MV-4-11 (cell line): ENCODE data around the gene CHPF2.
A peak's percentile ranks its signal among the peaks of the same experiment; 100 is the strongest.

Experiments
- DNase-seq: peaks from one replicate; lab custom pipeline; 2025; lab: John Stamatoyannopoulos, UW

Gene CHPF2

GRCh38 chr7:151232091-151232916 is at the start of gene CHPF2:
CHPF2 (plus strand) TSS chr7:151232483; CDS start chr7:151234012, 1,529 bp downstream.
- peak; percentile 86 for DNase-seq

GRCh38 chr7:151185762-151186639 is 46.3 kb upstream of the CHPF2 start:
- DNase-seq, result no peak

GRCh38 chr7:151186640-151187408 is 45.5 kb upstream of the CHPF2 start, which contains the start of gene ASB10:
ASB10 (minus strand) TSS chr7:151187250; CDS start chr7:151187130, 120 bp downstream.
- DNase-seq, result no peak

GRCh38 chr7:151187409-151188251 is 44.7 kb upstream of the CHPF2 start:
- DNase-seq, result no peak

GRCh38 chr7:151188252-151188542 is 44.1 kb upstream of the CHPF2 start:
- no peak for DNase-seq

GRCh38 chr7:151189038-151189437 is 43.2 kb upstream of the CHPF2 start:
- no peak for DNase-seq

GRCh38 chr7:151191544-151191943 is 40.7 kb upstream of the CHPF2 start:
- DNase-seq, result no peak

- DNase-seq, result no peak
Observed at GRCh38 chr7:151192002-151192539, 40.2 kb upstream of the CHPF2 start.

- DNase-seq, result no peak
Observed at GRCh38 chr7:151193203-151193978, 38.9 kb upstream of the CHPF2 start.

GRCh38 chr7:151194188-151194587 is 38.1 kb upstream of the CHPF2 start:
- no peak for DNase-seq

- no peak for DNase-seq
Observed at GRCh38 chr7:151195616-151196450, 36.5 kb upstream of the CHPF2 start.

GRCh38 chr7:151197932-151198331 is 34.4 kb upstream of the CHPF2 start:
- no peak for DNase-seq

GRCh38 chr7:151198945-151199848 is 33.1 kb upstream of the CHPF2 start:
- DNase-seq, result no peak

- DNase-seq, result no peak
Observed at GRCh38 chr7:151201344-151201743, 30.9 kb upstream of the CHPF2 start.

GRCh38 chr7:151201751-151202150 is 30.5 kb upstream of the CHPF2 start:
- no peak for DNase-seq

- DNase-seq, result no peak
Observed at GRCh38 chr7:151202836-151203235, 29.4 kb upstream of the CHPF2 start.

- no peak for DNase-seq
Observed at GRCh38 chr7:151204383-151205032, 27.8 kb upstream of the CHPF2 start.

GRCh38 chr7:151205730-151206129 is 26.6 kb upstream of the CHPF2 start:
- DNase-seq, result no peak
